Measurements from ENCODE around the gene SARDH.

Gene SARDH

DNA sequence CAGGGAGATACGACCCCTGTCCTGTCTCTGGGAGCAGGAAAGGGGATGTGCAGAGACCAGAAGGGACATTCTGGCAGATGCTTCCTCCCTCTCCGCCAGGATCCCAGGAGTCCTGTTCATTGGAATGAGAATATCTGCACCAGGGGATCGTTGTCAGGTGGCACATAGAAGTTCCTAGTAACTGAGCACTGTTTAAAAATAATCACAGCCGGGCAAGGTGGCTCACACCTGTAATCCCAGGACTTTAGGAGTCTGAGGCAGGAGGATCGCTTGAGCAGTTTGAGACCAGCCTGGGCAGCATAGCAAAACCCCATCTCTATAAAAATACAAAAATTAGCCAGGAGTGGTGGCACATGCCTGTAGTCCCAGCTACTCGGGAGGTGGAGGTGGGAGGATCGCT is 12.3 kb downstream of the SARDH start:
- DNase-seq (ENCODE audit: low read depth), result no peak
- TF ChIP-seq, protein P1, sequence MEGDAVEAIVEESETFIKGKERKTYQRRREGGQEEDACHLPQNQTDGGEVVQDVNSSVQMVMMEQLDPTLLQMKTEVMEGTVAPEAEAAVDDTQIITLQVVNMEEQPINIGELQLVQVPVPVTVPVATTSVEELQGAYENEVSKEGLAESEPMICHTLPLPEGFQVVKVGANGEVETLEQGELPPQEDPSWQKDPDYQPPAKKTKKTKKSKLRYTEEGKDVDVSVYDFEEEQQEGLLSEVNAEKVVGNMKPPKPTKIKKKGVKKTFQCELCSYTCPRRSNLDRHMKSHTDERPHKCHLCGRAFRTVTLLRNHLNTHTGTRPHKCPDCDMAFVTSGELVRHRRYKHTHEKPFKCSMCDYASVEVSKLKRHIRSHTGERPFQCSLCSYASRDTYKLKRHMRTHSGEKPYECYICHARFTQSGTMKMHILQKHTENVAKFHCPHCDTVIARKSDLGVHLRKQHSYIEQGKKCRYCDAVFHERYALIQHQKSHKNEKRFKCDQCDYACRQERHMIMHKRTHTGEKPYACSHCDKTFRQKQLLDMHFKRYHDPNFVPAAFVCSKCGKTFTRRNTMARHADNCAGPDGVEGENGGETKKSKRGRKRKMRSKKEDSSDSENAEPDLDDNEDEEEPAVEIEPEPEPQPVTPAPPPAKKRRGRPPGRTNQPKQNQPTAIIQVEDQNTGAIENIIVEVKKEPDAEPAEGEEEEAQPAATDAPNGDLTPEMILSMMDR (conservative IDR thresholded peaks at IDR 0.05; ENCODE audit: low read depth, low read length), result no peak
- H3K4me3 ChIP-seq (ENCODE audit: low read depth, low read length), result no peak overlapping the region

DNA sequence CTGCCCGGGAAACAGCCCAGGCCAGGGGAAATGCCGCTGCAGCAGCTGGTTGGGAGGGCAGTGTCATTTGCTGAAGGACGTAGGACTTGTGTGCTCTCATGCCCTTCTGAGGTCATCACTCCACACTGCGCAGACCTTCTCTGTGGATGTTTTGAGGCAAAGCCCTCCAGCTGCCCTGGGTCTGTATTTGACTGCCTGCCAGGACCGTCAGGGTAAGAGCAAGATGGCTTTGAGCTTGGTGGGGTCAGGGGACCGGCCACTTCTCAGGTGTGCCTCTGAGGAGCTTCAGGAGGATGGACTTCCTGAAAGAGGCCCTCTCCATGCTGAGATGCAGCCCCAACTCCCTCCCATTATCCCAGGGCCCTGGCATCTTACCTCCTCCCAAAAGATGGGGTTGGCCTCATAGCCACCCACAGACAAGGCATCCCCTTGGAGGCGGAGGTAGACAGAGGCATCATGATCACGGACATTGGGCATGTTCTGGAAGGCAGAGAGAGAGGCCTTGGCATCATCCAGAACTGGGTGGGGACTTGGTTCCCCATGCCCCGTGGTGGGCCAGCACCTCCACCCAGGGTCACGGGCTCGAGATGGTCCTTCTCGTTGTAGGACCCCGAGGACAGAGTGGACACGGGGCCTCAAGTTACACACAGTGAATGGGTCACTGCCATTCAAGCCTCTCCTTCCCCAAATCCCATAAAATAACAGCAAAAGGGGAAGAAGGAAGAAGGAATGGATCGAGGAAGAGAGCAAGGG is 19.4 kb downstream of the SARDH start:
- TF ChIP-seq, protein P1 (conservative IDR thresholded peaks at IDR 0.05; ENCODE audit: low read depth, low read length), result no peak
- no peak for DNase-seq (ENCODE audit: low read depth)
- no peak overlapping the region for H3K4me3 ChIP-seq (ENCODE audit: low read depth, low read length)

DNA sequence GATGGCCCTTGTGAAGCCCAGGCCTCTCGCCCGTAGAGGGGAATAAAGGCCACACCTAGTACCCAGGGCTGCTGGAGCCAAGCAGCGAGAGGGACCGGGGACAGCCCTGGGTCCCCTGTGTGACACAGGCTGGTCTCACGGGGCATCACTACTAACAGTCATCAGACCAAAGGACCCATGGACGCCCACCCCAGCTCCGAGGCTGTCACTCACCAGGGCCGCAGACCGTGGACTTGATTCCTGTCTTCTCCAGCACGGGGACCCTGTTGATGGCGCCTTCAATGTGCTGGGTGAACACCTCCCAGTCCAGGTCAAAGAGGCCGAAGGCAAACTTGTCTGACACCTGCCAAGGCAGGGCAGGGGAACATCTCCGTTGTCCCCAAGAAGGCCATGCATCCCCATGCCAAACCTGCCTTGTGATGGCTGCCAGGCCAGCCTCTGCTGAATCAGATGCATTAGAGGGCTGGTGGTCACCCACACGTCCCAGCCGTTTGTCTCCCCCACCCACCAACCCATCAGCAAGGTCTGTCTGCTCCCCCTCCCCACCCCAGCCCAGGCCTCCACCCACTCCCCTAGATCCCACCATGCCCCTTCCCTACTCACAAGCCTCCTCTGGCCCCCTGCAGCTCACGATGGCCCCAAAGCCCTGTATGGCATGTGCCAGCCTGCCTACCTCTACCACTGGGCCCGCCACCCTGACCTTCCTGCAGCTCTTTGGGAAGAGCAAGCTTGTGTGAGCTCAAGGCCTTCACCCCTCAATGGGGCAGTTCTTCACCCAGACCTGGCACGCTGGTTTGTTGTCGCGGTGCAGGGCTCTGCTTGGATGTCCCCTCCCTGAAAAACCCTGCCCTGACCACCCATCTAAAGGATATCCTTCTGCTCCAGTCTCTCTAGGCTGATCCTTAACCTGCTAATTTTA is 20.8 kb downstream of the SARDH start:
- TF ChIP-seq, protein P1 (conservative IDR thresholded peaks at IDR 0.05; ENCODE audit: low read depth, low read length), result no peak
- no peak overlapping the region for H3K4me3 ChIP-seq (ENCODE audit: low read depth, low read length)
- DNase-seq (ENCODE audit: low read depth), result no peak

DNA sequence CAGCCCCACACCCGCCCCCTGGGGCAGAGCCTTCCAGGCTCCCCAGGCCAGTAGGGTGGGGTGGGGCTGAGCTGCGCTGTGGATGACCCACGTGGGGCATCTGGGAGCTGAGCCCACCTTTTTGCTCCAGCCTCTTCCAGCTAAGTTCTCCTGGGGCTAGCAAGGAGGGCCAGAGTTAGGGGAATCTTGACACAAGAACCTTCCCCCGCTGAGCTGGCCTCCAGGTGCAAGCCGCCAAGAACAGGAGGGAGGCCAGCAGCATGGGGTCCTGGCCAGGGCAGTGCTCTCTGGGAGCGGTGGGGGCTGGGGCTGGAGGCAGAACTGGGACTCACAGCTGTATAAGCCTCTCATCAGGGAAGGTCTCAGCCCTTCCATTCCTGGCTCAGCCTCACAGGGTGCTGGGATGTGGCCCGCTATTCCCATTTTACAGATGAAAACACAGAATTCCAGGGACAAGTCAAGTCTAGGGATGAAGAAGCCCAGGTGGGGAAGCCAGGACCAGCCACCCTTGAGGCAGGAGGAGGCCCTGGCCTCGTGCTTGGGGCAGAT is 21.5 kb downstream of the SARDH start:
- TF ChIP-seq, protein P1 (conservative IDR thresholded peaks at IDR 0.05; ENCODE audit: low read depth, low read length), result no peak

DNA sequence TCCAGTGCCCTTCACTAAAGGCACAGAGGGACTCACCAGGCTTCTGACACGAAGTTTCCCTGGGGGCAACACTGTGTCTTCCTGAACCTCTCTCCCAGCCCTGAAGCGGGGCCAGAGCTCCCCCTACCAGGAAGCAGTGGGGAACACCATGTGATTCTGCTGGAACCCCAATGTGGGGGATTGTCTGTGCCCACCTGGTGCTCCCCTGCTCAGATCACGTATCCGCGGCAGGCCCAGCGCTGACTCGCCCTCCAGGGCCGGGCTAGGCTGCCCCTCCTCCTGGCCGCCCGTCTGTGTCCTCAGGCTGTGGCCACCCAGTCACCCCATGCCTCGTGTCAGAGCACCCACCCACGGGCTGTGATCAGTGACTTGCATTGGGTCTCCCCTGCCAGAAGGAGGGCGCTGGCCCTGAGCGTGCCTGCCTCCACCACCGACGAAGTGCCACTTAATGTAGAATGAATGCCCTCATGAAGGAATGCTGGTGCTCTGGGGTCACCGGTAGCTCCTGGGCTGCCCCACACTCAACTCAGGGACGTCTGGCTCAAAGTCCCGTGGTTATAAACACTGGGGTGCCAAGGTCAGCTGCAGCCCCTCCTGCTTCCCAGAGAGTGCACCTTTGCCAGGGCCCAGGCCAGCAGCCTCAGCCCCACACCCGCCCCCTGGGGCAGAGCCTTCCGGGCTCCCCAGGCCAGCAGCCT is 22.1 kb downstream of the SARDH start:
- TF ChIP-seq, protein P1 (conservative IDR thresholded peaks at IDR 0.05; ENCODE audit: low read depth, low read length), result peak; percentile 70
- peak; percentile 60 for DNase-seq (ENCODE audit: low read depth)
- no peak overlapping the region for H3K4me3 ChIP-seq (ENCODE audit: low read depth, low read length)

More for the DNA sequence above, 21.5 kb downstream of the SARDH start:
- peak; percentile 47 for DNase-seq (ENCODE audit: low read depth)
- H3K4me3 ChIP-seq (ENCODE audit: low read depth, low read length), result no peak overlapping the region

DNA sequence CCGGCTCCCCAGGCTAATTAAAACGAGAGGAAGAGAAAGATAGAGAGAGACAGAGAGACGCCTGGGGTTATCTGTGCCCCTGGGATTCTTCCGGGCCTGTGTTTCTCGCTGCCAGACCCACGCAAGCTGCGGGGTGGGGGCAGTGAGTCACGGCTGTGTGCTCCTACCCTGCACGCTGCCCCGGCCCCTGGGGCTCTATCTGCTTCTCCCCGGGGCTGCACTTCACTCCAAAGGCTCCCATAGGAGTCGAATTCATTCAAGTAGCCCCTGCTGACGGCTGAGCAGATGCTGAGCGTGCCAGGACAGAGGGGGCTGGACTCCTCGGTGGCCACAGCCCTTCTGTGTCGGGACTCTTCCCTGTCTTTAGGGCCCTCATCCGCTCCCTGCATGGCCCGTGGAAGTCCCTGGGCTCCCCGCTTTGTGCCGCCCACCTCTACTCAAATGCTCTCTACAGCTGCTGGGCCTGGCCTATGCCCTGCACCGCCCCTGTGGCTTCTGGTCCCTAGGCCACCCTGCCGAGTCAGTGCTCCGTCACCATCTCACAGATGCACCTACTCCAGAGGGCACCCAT is 22.8 kb downstream of the SARDH start:
- DNase-seq (ENCODE audit: low read depth), result peak; percentile 61
- H3K4me3 ChIP-seq (ENCODE audit: low read depth, low read length), result no peak overlapping the region
- TF ChIP-seq, protein P1 (conservative IDR thresholded peaks at IDR 0.05; ENCODE audit: low read depth, low read length), result no peak
